Hepatocyte (in vitro differentiated cells): ENCODE data around the gene CHRNA1. TPM values are rescaled to one million over a fixed set of nuclear protein-coding genes. Genes with fewer than 3 reads are reported as not detected.

Experiments
- DNase-seq: peaks from one replicate; pipeline ENCODE4 v3.0.0-alpha.2; 2016; ENCODE audit warnings: low spot score
- H2AFZ ChIP-seq: fragments of 200-600 bp; sonication (generic); 2 replicates; pipeline ENCODE4 v1.6.0; 2016; ENCODE audit warnings: antibody characterized with exemption, mild to moderate bottlenecking
- H3K27ac ChIP-seq: fragments of 200-600 bp; sonication (generic); 2 replicates; pipeline ENCODE4 v1.5.1; 2016; ENCODE audit warnings: mild to moderate bottlenecking
- H3K27me3 ChIP-seq: fragments of 200-600 bp; sonication (generic); 2 replicates; pipeline ENCODE4 v1.6.1; 2016
- H3K36me3 ChIP-seq: fragments of 200-600 bp; sonication (generic); replicated peaks from 2 replicates; pipeline ENCODE4 v1.5.1; 2016; ENCODE audit warnings: low read depth; ENCODE audit not compliant: insufficient read depth
- H3K4me1 ChIP-seq: fragments of 200-600 bp; sonication (generic); 2 replicates; pipeline ENCODE4 v1.5.1; 2016; ENCODE audit warnings: mild to moderate bottlenecking, moderate library complexity; ENCODE audit not compliant: insufficient read depth
- H3K4me2 ChIP-seq: fragments of 200-600 bp; sonication (generic); 2 replicates; pipeline ENCODE4 v1.6.0; 2016
- H3K4me3 ChIP-seq: fragments of 200-600 bp; sonication (generic); 2 replicates; pipeline ENCODE4 v1.5.1; 2016; ENCODE audit warnings: mild to moderate bottlenecking
- H3K79me2 ChIP-seq: fragments of 200-600 bp; sonication (generic); 2 replicates; pipeline ENCODE4 v1.6.0; 2017; ENCODE audit warnings: mild to moderate bottlenecking
- H3K9me2 ChIP-seq: fragments of 200-600 bp; sonication (generic); replicated peaks from 2 replicates; pipeline ENCODE4 v1.6.0; 2017; ENCODE audit warnings: mild to moderate bottlenecking; ENCODE audit not compliant: insufficient read depth
- H3K9me3 ChIP-seq: fragments of 200-600 bp; sonication (generic); 2 replicates; pipeline ENCODE4 v1.5.1; 2016; ENCODE audit warnings: low read depth, mild to moderate bottlenecking
- H4K20me1 ChIP-seq: fragments of 200-600 bp; sonication (generic); 2 replicates; pipeline ENCODE4 v1.6.0; 2016; ENCODE audit warnings: mild to moderate bottlenecking; ENCODE audit not compliant: insufficient read depth, poor library complexity, severe bottlenecking
- CTCF ChIP-seq: fragments of 200-600 bp; sonication (generic); IDR thresholded peaks from 2 replicates; pipeline ENCODE4 v1.5.1; 2016; ENCODE audit warnings: antibody characterized with exemption, mild to moderate bottlenecking; ENCODE audit not compliant: poor library complexity
- EZH2 ChIP-seq: fragments of 200-600 bp; sonication (generic); IDR thresholded peaks from 2 replicates; pipeline ENCODE4 v1.6.1; 2016; ENCODE audit warnings: antibody characterized with exemption, mild to moderate bottlenecking, borderline replicate concordance
- EZH2phosphoT487 ChIP-seq: fragments of 200-600 bp; sonication (generic); IDR thresholded peaks from one replicate; pipeline ENCODE4 v1.6.1; 2018; ENCODE audit warnings: antibody characterized with exemption, mild to moderate bottlenecking, low read depth, moderate library complexity; ENCODE audit not compliant: unreplicated experiment, severe bottlenecking
- WGBS: methylation state at CpG from one replicate; pipeline ENCODE4 v1.1.6; 2016; ENCODE audit warnings: low lambda C conversion rate; ENCODE audit errors: missing lambda C conversion rate; 5-methylcytosine and 5-hydroxymethylcytosine counted together
- polyA plus RNA-seq: library from polyadenylated mRNA; unstranded; fragments of >200 nt; fragmentation: Nextera tagmentation; extraction: Ambion mirVana; gene quantifications from 2 replicates; pipeline ENCODE4 v1.2.1, GENCODE V29; 2016
- total RNA-seq: library from RNA; depleted of rRNA; stranded (reverse); fragments of >200 nt; gene quantifications from 2 replicates; pipeline ENCODE4 v1.2.3, GENCODE V29; 2014

The CHRNA1 gene
- total and polyA plus RNA-seq, 2 experiments from 2014 or later = 1.5 to 1.9 TPM

- Histone ChIP-seq H3K27ac (no peak overlapping the region), H3K4me3 (no peak overlapping the region), H3K4me2 (no peak overlapping the region), H4K20me1 (no peaks in the 10 kb centered on the region), H3K4me1 (peaks cover 15% of the 10 kb centered on the region), H3K79me2 (no peaks in the 10 kb centered on the region), H3K27me3 (no peaks in the 10 kb centered on the region), H3K9me2 (no peaks in the 10 kb centered on the region), H2AFZ (no peak overlapping the region), H3K9me3 (no peaks in the 10 kb centered on the region), H3K36me3 (no peaks in the 10 kb centered on the region)
- TF ChIP-seq EZH2phosphoT487 (no peak), CTCF (no peak), EZH2 (no peak)
- no peak for DNase-seq
Measured at GRCh38 chr2:174761837-174762236, 2.4 kb downstream of the CHRNA1 start.

GRCh38 chr2:174760845-174761473, 3.3 kb downstream of the CHRNA1 start:
- no peaks in the 10 kb centered on the region for H4K20me1 ChIP-seq
- H3K27ac ChIP-seq = no peak overlapping the region
- no peaks in the 10 kb centered on the region for H3K9me3 ChIP-seq
- H3K4me1 ChIP-seq = peaks cover 15% of the 10 kb centered on the region
- H2AFZ ChIP-seq = no peak overlapping the region
- no peaks in the 10 kb centered on the region for H3K36me3 ChIP-seq
- H3K9me2 ChIP-seq = no peaks in the 10 kb centered on the region
- TF ChIP-seq CTCF = no peak
- TF ChIP-seq EZH2 = no peak
- TF ChIP-seq EZH2phosphoT487 = no peak
- WGBS = 85% methylated on average over 5 of the region's 5 CpGs
- no peak for DNase-seq
- no peak overlapping the region for H3K4me3 ChIP-seq
- H3K4me2 ChIP-seq = no peak overlapping the region
- no peaks in the 10 kb centered on the region for H3K27me3 ChIP-seq
- no peaks in the 10 kb centered on the region for H3K79me2 ChIP-seq

- TF ChIP-seq EZH2phosphoT487 = no peak
- TF ChIP-seq EZH2 = no peak
- TF ChIP-seq CTCF = no peak
- H3K9me2 ChIP-seq = no peaks in the 10 kb centered on the region
- no peak overlapping the region for H3K4me3 ChIP-seq
- H3K9me3 ChIP-seq = no peaks in the 10 kb centered on the region
- H3K36me3 ChIP-seq = no peaks in the 10 kb centered on the region
- no peaks in the 10 kb centered on the region for H4K20me1 ChIP-seq
- H3K27me3 ChIP-seq = no peaks in the 10 kb centered on the region
- DNase-seq = peak; percentile 47
- WGBS = 85% methylated on average over 11 of the region's 11 CpGs
- H3K79me2 ChIP-seq = no peaks in the 10 kb centered on the region
- peaks cover 15% of the 10 kb centered on the region for H3K4me1 ChIP-seq
- H3K4me2 ChIP-seq = no peak overlapping the region
- peak overlapping the region; percentile 64 for H3K27ac ChIP-seq
- H2AFZ ChIP-seq = no peak overlapping the region
Measured at GRCh38 chr2:174759381-174760065, 4.7 kb downstream of the CHRNA1 start.
